Body of pancreas (tissue), 4 donors: Measurements from ENCODE around the gene MTMR3. TPM values are rescaled to one million over a fixed set of nuclear protein-coding genes. Genes with fewer than 3 reads are reported as not detected.

Experiments
- ATAC-seq: fragments of 150-250 bp; one replicate; pipeline ENCODE4 v1.9.1; 2016
- DNase-seq, 4 donors: peaks; one replicate each; pipeline ENCODE4 v3.0.0-alpha.2; 2019
- H3K27ac ChIP-seq, 4 donors: fragments of 200-600 bp; sonication (generic); 1 replicate in 3 of 4; 2 replicates in 1 of 4; pipeline versions ENCODE4 v1.5.1 to v1.6.1; 2016 to 2019; ENCODE audit warnings: mild to moderate bottlenecking in 1 of 4, mixed read lengths in 1 of 4, moderate library complexity in 1 of 4
- H3K27me3 ChIP-seq, 2 donors: fragments of 200-600 bp; sonication (generic); one replicate each; pipeline ENCODE4 v1.6.0; 2016; ENCODE audit warnings: mild to moderate bottlenecking in 1 of 2
- H3K36me3 ChIP-seq, 2 donors: fragments of 200-600 bp; sonication (generic); replicated peaks in 1 of 2; 2 replicates each; pipeline ENCODE4 v1.5.1; 2016; ENCODE audit warnings: low read depth in 2 of 2; ENCODE audit not compliant: insufficient read depth in 1 of 2
- H3K4me1 ChIP-seq: fragments of 200-600 bp; sonication (generic); one replicate; pipeline ENCODE4 v1.6.0; 2016
- H3K4me3 ChIP-seq, 2 donors: fragments of 200-600 bp; sonication (generic); 1 replicate in 1 of 2; 2 replicates in 1 of 2; pipeline ENCODE4 v1.5.1; 2016 to 2019
- H3K9me3 ChIP-seq, 3 donors: fragments of 200-600 bp; sonication (generic); 1 replicate in 2 of 3; 2 replicates in 1 of 3; pipeline ENCODE4 v1.5.1; 2016
- POLR2A ChIP-seq, 3 donors: fragments of 450-650 bp; IDR thresholded peaks; one replicate each; pipeline ENCODE4 v1.6.1; 2016; ENCODE audit warnings: antibody characterized with exemption in 3 of 3, mild to moderate bottlenecking in 2 of 3
- WGBS, 2 donors: methylation state at CpG; one replicate each; pipeline ENCODE4 v1.1.5; 2017; 5-methylcytosine and 5-hydroxymethylcytosine counted together
- intact Hi-C: fragments of 100-400 bp; cut with DNase I; formaldehyde crosslinking; loops from one replicate; pipeline ENCODE4 v1.15.1; 2023
- total RNA-seq, 2 donors: library from RNA; depleted of rRNA; stranded (reverse); fragments of >200 nt; gene quantifications; one replicate each; pipeline ENCODE4 v1.1.0, GENCODE V29; 2016
- TF ChIP-seq, protein P1 (sequence below), 7 experiments: fragments of 450-650 bp in 4 of 7; fragments of 200-600 bp in 3 of 7; sonication (generic) in 3 of 7; IDR thresholded peaks; one replicate each; pipeline ENCODE4 v1.5.1; 2016 to 2019; ENCODE audit warnings: antibody characterized with exemption in 7 of 7

Gene MTMR3
- total RNA-seq, 2 donors from 2014 or later, result 37.9 to 46.7 TPM

DNA sequence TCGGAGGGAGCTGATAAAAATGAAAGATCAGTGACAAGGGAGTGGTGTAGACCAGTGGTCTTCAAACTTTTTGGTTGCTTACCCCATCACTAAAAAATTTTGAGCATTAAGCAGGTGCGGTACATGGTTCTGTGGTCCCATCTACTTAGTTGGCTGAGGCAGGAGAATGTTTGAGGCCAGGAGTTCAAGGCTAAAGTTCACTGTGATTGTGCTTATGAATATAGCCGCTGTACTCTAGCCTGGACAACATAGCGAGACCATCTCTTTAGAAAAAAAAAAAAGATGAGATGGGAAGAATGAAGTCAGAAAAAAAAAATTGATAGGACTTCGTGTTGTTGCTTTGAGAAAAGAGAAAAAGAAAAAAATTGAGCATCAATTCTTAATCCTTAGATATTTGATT, 7.8 kb downstream of the MTMR3 start:
- intact Hi-C loops, result no loop called here
- 90 to 97% methylated on average over 5 of the region's 5 CpGs for WGBS, 2 donors
- TF ChIP-seq POLR2A (IDR thresholded peaks at IDR 0.05), result no peak
- TF ChIP-seq, protein P1, sequence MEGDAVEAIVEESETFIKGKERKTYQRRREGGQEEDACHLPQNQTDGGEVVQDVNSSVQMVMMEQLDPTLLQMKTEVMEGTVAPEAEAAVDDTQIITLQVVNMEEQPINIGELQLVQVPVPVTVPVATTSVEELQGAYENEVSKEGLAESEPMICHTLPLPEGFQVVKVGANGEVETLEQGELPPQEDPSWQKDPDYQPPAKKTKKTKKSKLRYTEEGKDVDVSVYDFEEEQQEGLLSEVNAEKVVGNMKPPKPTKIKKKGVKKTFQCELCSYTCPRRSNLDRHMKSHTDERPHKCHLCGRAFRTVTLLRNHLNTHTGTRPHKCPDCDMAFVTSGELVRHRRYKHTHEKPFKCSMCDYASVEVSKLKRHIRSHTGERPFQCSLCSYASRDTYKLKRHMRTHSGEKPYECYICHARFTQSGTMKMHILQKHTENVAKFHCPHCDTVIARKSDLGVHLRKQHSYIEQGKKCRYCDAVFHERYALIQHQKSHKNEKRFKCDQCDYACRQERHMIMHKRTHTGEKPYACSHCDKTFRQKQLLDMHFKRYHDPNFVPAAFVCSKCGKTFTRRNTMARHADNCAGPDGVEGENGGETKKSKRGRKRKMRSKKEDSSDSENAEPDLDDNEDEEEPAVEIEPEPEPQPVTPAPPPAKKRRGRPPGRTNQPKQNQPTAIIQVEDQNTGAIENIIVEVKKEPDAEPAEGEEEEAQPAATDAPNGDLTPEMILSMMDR (IDR thresholded peaks at IDR 0.05), result no peak
- no peak for DNase-seq
- Histone ChIP-seq H3K4me3 (no peak overlapping the region), H3K9me3 (no peaks in the 10 kb centered on the region), H3K27ac (no peak overlapping the region), H3K27me3 (no peaks in the 10 kb centered on the region), H3K36me3 (no peaks in the 10 kb centered on the region), H3K4me1 (peaks cover 29% of the 10 kb centered on the region)
- no peak for ATAC-seq

DNA sequence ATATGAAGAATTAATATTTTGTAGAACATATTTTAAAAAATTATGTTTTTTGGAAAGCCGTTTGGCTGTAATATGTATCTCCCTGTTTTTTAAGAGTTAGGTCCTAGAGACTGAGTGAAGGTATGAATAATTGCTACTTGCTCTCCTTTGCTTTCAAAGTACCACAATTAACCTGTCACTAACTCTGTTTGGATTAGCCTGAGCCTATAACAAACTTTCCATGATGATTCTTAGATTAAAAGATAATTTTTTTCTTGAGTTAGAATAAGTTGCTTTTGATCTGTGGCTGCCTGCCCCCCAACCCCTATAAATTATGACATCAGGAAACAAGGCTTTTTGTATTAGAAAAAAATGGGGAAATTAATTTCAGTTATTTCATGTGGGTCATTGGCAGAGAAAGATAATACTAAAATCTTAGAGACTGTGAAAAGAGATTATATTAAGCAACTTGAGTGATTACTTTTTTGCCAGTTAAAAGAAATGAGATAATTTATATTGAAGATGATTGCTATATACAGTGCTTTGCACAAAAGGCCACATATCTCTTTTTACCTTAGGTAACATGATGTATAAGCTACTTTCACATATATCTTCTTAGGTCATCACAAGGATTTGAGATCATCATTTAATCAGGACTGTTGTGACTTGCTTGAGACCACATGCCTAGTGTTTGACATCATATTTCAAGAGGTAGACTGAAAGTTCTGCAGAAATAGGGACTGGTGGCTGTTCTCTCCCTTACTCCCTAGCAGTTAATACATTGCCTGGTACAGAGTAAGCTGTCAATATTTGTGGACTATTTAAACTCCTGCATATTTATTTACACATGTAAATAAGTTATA, 9.6 kb downstream of the MTMR3 start:
- intact Hi-C loops, result no loop called here
- TF ChIP-seq POLR2A (IDR thresholded peaks at IDR 0.05), result no peak
- TF ChIP-seq, protein P1 (IDR thresholded peaks at IDR 0.05), result no peak
- DNase-seq, result no peak
- ATAC-seq, result no peak
- Histone ChIP-seq H3K27ac (no peak overlapping the region), H3K4me3 (no peak overlapping the region), H3K4me1 (peaks cover 14% of the 10 kb centered on the region), H3K27me3 (no peaks in the 10 kb centered on the region), H3K36me3 (no peaks in the 10 kb centered on the region), H3K9me3 (no peaks in the 10 kb centered on the region)
- WGBS, 2 donors, result 62 to 77% methylated on average over 1 of the region's 1 CpG

DNA sequence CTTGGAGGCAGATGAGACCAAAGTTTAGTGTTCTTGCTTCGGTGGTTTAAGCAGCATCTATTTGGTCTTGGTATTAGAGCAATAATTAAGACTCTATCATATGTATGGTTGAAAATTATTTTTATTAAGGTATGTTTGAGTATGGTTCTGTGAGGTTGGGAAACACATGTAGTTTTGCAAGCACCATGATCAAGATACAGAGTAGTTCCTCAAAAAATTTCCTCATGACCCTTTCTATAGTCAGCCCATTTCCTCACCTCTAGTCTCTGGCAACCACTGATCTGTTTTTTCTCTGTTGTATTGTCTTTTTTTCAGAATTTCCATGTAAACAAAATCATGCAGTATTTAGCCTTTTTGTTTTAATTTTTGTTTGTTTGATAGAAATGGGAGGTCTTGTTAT, 18.4 kb downstream of the MTMR3 start:
- 88 to 92% methylated on average over 1 of the region's 1 CpG for WGBS, 2 donors
- no peak for ATAC-seq
- Histone ChIP-seq H3K36me3 (no peaks in the 10 kb centered on the region), H3K4me1 (peaks cover 16% of the 10 kb centered on the region), H3K27ac (no peak overlapping the region), H3K4me3 (no peak overlapping the region), H3K27me3 (no peaks in the 10 kb centered on the region), H3K9me3 (no peaks in the 10 kb centered on the region)
- TF ChIP-seq, protein P1 (IDR thresholded peaks at IDR 0.05), result no peak
- no peak for TF ChIP-seq POLR2A (IDR thresholded peaks at IDR 0.05)
- intact Hi-C loops, result no loop called here
- DNase-seq, result no peak

DNA sequence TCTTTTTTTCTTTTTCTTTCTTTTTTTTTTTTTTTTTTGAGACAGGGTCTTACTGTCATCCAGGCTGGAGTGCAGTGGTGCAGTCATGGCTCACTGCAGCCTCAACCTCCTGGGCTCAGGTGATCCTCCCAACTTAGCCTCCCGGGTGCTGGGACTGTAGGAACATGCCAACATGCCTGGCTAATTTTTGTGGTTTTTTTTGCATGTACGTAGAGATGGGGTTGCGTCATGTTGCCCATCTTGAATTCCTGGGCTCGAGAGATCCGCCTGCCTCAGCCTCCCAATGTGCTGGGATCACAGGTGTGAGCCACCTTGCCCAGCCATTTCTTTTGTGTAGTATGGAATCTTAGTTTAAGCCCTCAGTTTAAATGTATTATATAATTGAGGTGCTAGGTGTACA, 20.4 kb downstream of the MTMR3 start:
- H3K27ac ChIP-seq, result no peak overlapping the region
- ATAC-seq, result no peak
- H3K4me3 ChIP-seq, result no peak overlapping the region
- TF ChIP-seq POLR2A (IDR thresholded peaks at IDR 0.05), result no peak
- TF ChIP-seq, protein P1 (IDR thresholded peaks at IDR 0.05), result no peak
- WGBS, 2 donors, result 86 to 96% methylated on average over 3 to 5 of the region's 5 CpGs
- DNase-seq, result no peak
- no peaks in the 10 kb centered on the region for H3K9me3 ChIP-seq
- peaks cover 34% of the 10 kb centered on the region for H3K4me1 ChIP-seq
- no peaks in the 10 kb centered on the region for H3K27me3 ChIP-seq
- intact Hi-C loops, result no loop called here
- H3K36me3 ChIP-seq, result no peaks in the 10 kb centered on the region

DNA sequence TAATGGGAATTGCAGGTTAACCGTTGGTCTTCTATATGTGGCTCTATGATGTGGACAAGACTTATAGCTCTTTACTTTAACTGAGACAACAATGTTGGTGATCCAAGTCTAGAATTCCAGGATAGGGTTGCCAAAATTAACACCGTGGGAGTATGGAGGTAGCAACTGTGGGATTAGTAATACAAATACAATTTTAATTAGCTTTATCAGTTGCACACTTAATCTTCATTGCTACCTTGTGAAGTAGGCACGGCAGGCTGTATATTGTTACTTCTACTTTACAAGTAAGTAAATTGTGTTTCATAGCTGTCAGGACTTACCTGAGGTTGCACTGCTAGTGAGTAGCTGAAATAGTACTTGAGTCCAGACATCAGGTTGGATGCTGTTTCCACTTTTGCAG, 21.0 kb downstream of the MTMR3 start:
- WGBS, 2 donors, result 53 to 54% methylated on average over 3 of the region's 3 CpGs
- intact Hi-C loops, result no loop called here
- Histone ChIP-seq H3K27ac (no peak overlapping the region), H3K27me3 (no peaks in the 10 kb centered on the region), H3K4me3 (no peak overlapping the region), H3K9me3 (no peaks in the 10 kb centered on the region), H3K4me1 (peaks cover 38% of the 10 kb centered on the region), H3K36me3 (no peaks in the 10 kb centered on the region)
- DNase-seq, result no peak
- TF ChIP-seq POLR2A (IDR thresholded peaks at IDR 0.05), result no peak
- TF ChIP-seq, protein P1 (IDR thresholded peaks at IDR 0.05), result no peak
- no peak for ATAC-seq
